ENCODE data around the gene NCBP2.

The NCBP2 gene

GRCh38 chr3:196894557-196895295 lies 47.6 kb downstream of the NCBP2 start:
- Mint-ChIP-seq H3K4me1 (ENCODE audit: low read depth) (peaks cover 5% of the 10 kb centered on the region), H3K27me3 (ENCODE audit: low read depth) (no peaks in the 10 kb centered on the region), H3K4me3 (no peak overlapping the region), H3K36me3 (ENCODE audit: low read depth) (peaks cover 4% of the 10 kb centered on the region), H3K27ac (no peak overlapping the region), H3K9me3 (no peaks in the 10 kb centered on the region)

GRCh38 chr3:196889844-196890708 lies 52.3 kb downstream of the NCBP2 start:
- H3K4me3 Mint-ChIP-seq, result no peak overlapping the region
- H3K27ac Mint-ChIP-seq, result no peak overlapping the region
- no peaks in the 10 kb centered on the region for H3K9me3 Mint-ChIP-seq
- H3K36me3 Mint-ChIP-seq (ENCODE audit: low read depth), result no peaks in the 10 kb centered on the region
- H3K27me3 Mint-ChIP-seq (ENCODE audit: low read depth), result no peaks in the 10 kb centered on the region
- peaks cover 10% of the 10 kb centered on the region for H3K4me1 Mint-ChIP-seq (ENCODE audit: low read depth)

GRCh38 chr3:196886144-196886543 lies 56.2 kb downstream of the NCBP2 start:
- H3K9me3 Mint-ChIP-seq, result no peaks in the 10 kb centered on the region
- no peak overlapping the region for H3K27ac Mint-ChIP-seq
- no peak overlapping the region for H3K4me3 Mint-ChIP-seq
- H3K36me3 Mint-ChIP-seq (ENCODE audit: low read depth), result peaks cover 2% of the 10 kb centered on the region
- no peaks in the 10 kb centered on the region for H3K27me3 Mint-ChIP-seq (ENCODE audit: low read depth)
- peaks cover 24% of the 10 kb centered on the region for H3K4me1 Mint-ChIP-seq (ENCODE audit: low read depth)

Data from T-helper 1 cell treated with Interleukin-12 subunit alpha and Interleukin-12 subunit beta and Interleukin-4 antibody, amounts not matched to agents 30 μg/mL and 1 μg/mL, for 36 hours (primary cell).